ENCODE data around the gene PISD.

The PISD gene

DNA sequence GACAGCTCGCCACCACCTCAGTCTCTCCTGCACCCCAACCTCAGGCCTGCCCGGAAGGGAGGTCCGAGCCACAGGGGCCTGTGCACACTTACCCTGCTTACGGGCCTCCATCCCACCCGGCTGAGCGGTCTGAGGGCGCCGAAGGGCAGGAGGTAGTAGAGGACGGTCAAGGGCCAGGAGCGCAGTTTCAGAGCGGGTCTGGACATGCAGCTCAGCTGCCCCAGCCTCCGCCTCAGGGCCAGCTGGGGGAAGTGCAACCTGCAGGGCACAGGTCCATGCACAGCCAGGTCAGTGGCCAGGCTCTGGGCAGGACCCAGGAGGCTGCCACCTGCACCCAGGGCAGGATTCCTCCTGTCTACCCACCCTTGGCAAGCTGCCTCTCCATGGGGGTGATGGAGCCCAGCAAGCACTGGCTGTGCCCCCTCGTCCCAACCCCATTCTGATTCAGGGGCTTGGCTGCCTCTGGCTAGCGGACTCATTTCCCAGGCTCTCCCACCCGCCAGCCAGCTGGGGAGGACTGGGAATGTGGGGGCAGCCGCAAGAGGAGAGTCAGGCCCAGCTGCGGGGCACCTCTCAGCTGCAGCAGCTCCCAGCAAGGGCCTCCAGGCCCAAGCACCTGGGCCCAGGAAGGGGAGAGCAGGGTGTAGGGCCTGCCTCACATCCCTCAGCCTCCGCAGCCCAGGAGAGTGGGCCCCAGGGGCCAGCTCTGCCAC, 38.3 kb downstream of the PISD start:
- no peak for DNase-seq

DNA sequence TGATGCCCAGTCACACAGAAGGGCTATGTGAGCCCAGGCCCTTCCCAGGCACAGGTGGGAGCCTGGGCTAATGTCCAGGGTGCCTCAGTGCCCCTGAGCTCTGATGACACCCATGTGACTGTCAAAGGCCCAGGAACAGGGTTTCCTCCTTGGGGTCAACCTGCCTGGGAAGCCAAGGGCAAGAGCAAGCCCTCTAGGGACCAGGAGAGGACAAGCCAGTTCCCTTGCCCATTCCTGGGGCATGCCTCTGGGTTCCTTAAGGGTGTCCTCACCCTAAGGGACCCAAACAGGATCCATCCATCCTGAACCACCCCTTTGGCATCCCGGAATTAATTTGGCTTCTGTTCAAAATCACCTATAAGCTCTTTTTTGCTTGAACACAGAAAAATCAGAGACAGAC, 39.0 kb downstream of the PISD start:
- no peak for DNase-seq

DNA sequence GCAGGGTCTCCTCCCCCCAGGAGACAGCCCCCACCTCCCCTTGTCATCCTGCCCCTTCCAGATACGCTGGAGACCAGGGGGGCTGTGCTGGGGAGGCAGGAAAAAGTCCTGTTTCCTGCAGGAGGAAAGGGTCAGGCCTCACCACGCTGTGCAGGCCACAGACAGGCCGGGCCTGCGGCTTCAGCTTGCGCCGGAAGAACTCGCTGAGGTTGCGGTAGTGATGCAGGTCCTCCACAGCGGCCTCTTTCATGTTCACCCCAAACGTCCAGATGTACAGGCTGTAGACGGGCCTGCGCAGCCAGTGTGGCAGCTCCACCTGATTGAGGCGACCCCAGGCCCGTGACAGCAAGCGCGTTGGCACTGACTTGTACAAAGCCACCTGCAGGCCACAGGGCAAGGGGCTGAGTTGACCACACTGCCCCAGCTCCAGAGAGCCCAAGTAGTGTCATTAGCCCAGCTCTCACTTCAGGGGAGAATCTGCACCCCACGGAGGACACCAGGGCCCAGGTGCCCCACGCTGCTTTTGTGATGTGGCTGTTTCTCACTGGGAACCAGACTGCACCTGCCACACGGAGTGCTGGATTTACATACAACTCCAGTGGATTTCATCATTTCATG, 40.4 kb downstream of the PISD start:
- DNase-seq, result no peak

DNA sequence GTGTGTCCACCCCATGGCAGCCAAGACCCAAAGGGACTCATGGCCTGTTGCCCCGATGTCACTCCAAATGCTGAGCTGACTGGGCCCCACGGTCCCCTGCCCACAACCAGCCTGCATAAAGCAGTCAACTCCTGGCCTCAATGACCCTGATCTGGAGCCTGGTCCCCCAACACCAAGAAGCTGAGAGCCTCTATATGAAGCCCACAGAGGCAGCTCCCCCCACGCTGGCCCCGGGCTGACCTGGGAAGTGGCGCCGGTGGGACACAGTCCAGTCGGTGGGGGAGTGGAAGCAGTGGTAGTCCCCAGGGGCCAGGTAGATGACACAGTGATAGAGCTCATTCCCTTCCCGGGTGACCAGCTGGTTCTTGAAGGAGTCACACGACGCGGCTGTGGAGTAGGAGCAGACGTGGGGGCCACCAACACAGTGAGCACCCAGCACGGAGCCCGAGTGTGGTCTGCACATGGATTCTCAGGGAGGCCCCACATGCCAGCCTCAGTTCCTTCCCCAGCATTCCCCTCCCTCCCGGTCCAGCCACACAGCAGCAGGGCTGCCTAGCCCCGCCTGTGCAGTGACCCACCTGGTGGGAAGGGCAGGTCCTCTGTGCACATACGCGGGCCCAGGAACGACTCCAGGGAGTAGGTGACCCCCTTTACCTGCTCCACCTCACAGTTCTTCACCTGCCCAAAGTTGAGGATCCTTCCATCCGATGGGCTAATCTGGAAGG, 41.1 kb downstream of the PISD start:
- no peak for DNase-seq

DNA sequence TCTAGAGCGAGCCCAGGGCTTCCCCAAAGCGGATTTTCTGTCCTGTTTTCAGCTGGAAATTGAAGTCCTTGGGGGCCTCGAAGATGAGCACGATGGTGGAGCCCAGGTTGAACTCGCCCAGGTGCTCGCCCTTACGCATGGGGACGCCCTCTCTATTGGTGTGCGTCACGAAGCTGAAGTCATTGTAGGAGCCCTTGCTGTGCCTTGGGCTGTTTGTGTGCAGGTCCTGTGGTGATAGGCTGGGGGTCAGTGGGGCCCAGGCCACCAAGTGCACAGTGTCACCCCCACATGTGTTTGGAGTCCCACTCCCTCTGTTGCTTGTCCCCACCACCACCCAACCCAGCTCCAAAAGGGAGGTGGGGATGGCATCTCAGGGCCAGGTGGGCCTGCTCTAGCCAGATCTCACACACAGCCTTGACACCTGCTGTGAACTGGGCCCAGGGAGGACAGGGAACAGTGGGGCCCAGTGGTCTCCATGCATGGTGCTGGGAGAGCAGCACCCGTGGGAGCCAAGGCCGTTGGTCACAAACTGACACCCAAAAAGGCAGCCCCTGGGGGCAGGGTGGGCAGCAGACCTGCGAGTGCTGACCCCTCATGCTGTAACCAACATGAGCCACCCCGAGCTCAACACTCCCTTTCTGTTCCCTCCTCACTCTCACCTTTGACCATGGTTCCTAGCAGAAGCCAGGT, 42.3 kb downstream of the PISD start:
- DNase-seq, result no peak

DNA sequence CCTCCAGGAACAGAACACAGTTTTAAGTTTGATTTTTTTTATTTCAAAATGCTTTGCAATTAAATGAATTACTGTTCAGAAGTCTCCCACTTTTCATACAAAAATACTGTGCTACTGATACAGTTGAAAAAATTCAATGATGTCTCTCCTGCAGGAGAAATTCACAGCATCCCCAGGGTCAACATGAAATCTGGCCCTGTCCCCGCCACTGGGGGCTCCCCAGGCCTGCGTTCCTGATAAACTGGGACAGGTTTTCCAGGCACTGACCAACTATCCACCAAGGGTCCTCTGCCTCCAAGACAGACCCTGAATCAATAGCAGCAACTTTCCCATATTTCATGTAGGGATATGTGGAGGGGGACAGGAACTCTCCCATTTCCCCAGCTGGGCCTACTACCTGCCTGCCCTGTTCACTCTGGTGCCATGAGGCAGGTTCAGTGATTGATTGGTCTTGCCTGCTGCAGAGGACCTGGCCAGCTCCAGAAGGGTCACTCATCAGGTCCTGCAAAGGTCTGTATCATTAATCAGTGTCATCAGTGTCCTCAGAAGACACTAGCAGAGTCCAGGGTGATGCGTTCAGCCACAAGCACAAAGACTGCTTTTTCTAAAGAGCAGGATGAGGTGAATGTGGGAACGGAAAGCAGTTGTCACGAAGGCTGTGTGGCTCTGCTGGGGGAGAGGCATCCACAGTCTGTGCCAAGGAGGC, 43.4 kb downstream of the PISD start:
- DNase-seq, result no peak

DNA sequence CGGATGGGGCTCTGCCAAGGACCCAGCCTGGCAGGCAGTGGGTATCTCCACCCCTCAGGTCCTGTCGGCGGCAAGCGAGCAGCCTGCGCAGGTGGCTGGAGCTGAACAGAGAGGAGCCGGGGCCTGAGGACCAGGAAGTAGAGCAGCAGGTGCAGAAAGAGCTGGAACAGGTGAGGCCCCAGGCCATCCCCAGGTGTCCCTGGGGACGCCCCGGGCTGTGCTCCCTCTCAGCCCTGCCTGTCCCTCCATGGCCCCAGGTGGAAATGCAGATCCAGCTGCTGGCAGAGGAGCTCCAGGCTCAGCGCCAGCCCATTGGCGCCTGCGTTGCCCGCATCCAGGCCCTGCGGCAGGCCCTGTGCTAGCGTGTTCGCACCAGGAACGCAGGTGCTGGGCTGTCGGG, 44.0 kb downstream of the PISD start:
- no peak for DNase-seq

DNA sequence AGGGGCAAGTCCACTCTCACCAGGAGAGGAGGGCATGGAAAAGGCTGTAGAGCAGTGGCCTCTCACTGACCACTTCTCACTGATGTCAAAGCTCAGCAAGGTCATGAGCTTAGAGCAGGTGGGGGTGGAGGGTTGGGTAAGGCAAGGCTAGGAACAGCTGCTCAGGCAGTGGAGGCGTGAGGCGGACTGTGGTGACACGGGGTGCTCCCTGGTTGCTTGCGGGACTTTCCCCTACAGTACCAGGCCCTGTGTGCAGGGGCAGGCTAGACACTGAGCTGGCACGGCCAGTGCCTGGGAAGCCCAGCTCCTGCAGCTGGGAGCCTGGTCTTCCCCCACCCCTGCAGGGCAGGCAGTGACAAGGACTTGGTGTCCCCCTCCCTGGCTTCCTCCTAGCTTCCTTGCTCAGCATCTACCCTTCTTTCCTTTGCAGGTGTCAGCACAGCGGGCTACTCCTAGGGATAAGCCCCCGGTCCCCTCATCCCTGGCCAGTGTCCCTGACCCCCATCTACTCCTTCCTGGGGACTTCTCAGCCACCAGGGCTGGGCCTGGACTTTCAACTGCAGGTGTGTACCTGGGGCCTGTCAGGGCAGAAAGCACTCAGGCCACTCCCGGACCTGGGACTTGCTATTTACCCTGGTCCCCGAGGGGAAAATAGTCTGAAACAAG, 45.6 kb downstream of the PISD start:
- peak; percentile 30 for DNase-seq

DNA sequence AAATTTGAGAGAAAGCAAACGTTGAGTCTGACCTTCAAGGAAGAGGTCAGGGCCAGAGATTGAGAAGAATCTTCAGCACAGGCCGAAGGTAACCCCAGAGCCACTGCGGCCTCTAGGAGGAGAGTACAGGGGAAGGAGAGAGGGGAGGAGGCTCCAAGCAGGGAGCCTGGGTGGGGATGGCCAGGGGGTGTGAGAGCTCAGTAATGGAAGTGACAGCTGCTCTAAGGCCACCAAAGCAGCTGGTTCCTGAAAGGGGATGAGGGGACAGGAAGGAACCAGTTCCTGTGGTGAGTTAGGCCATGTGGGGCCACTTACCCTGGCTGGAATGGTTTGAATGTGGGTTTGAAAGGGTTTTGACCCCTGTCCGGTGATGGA, 46.1 kb downstream of the PISD start:
- DNase-seq, result no peak

DNA sequence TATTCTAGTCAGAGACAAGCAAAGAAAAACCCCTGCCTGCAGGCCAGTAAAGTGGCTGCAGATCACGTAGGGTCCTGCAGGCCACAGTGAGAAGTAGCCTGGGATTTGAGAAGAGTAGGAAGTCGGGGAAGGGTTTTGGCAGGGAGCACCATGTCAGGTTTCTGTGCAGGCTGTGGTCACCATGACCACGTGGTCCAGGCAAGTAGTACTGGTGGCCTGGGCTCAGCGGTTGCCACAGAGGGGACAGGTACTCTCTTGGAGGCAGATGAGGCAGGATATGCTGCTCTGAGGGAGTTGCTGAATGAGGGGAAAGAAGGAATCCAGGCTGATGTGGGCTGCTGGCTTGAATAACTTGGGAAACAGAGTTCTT, 46.5 kb downstream of the PISD start:
- no peak for DNase-seq

DNA sequence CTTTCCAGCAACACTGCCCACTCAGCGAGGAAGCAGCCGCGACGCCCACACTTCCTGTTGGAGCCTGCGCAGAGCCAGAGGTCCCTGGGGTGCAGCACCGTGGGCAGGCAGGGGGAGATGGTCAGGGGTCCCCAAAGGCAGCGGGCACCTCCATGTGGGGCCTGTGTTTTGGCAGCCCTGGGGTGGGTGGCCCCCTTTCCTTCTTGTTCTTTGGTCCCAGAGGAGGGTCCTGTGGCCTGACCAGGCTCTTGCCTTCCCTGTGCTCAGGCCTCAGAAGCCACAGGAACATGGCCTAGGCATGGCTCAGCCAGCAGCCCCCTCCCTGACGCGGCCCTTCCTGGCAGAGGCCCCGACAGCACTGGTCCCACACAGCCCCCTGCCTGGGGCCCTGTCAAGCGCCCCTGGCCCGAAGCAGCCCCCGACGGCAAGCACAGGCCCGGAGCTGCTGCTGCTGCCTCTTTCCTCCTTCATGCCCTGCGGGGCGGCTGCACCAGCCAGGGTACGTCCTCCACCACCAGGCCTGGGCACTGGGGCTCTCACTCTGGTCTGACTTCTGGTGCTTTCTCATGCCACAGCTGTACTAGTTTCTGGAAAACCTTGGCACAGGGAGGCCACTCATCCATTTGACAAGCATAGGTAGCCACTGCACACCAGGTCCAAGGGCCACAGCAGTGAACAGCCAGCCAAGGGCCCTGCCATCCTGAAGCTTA, 47.1 kb downstream of the PISD start:
- DNase-seq, result no peak

DNA sequence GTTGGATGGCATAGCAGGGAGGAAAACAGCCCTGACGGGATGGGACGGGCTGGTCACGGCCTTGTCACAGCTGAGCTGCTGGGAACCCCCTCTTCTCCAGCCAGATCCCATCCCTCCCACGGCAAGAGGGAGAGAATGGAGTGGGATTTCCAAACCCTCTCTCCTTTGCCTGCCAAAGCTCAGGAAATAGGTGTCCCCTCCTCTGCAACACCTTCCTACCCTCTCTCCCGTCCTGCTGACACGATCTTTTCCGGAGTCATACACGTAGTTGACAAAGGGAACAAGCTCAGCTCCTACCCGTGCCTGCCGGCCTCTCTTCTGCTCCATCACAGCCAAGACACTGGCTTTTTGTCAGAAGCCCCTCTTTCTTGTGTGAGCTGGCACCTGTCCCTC, 48.1 kb downstream of the PISD start:
- no peak for DNase-seq

DNA sequence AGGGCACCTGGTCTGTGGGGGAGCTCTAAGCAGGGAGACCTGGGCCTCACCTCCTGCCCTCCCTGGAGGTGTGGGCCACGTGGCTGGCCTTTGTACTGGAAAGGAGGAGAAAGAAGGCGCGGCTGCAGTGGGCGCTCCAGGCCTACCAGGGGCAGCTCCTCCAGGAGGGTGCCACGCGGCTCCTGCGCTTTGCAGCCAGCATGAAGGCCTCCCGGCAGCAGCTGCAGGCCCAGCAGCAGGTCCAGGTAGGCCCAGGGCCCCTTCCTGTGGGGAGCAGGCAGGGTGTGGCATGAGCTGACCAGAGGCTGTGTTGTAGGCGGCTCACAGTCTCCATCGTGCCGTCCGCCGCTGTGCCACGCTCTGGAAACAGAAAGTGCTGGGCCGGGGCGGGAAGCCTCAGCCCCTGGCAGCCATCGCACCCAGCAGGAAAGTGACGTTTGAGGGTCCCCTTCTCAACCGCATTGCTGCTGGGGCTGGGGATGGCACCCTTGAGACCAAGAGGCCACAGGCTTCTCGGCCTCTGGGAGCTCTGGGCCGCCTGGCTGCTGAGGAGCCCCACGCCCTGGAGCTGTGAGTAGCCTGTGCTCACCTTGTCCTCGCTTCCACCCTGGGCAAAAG, 48.6 kb downstream of the PISD start:
- no peak for DNase-seq

DNA sequence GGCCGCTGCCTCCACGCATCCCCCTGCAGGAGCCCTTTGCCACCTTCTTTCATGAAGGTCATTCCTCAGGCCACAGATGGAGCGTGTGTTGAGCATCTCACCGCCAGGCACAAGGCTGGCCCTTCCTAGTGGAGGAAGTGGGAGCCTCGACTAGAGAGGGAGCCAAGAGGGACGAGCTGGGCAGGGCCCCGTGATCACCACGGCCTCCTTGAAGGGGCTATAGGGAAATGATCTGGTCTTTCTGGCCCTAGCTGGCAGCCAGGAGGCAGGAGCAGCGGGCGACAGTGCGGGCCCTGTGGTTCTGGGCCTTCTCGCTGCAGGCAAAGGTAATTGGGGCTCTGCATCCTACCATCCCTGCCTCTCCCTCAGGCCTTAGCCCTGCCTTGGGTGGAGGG, 49.1 kb downstream of the PISD start:
- DNase-seq, result no peak

DNA sequence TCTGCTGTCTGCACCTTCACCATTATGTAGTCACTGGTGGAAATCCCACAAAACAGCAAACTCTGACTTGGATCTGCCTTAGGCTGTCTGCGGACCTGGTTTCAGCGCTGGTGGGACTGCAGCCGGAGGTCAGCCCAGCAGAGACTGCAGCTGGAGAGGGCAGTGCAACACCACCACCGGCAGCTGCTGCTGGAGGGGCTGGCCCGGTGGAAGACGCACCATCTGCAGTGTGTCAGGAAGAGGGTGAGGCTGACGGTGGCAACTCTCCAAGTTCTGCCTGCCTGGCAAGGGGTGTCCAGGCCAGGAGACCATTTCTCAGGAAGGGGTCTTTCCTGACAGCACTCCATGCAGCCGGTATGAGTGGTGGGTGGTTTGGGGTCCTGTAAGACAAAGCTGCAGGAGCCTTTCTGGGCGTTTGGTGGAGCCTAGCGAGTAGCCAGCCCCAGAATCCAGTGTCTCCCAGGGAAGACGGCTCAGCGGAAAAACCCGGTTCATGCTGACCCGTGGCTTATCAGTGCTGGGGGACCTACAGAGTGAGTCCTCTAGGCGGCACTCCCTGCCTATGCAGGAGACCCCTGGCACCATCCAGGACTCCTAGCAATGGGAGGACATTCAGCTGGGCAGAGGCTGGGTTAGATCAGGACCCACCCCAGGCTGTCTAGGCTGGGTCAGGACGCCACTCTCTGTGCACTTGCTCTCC, 50.8 kb downstream of the PISD start:
- DNase-seq, result no peak

DNA sequence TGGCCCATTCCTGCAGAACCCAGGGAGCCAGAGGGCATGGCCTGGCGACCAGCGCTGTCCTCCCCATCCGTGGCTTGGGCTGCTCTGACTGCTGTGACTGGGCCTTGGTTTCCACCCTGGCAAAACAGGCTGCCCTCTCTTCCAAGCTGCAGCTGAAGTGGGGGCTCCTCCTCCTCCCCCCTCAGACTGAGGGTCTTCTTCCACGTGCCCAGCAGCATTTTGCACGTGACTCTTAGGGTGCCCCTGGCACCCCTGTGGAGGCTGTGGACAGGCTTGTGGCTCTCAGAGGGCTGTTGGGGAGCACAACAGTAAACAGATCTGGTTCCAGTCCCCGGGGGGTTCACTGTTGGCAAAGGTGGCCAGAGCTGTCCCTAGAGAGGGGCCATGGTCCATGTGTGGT, 51.4 kb downstream of the PISD start:
- no peak for DNase-seq

DNA sequence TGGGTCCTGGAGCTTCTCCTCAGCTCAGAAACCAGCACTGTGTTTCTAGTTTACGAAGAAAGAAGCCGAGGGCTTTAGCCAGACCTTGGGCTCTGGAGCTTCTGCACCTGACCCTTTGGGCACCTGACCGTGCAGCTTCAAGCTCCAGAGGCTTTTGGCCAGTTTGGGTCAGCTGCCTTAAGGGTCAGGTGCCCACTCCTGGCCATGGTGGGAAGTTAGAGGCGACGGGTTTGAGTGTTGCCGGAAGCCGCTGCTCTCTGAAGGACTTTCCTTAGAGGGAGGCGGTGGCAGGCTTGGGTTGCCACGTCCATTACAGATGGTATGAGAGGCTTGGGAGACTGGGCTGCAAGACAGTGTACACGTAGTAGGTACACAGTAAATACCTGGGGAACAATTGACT, 52.3 kb downstream of the PISD start:
- DNase-seq, result no peak

DNA sequence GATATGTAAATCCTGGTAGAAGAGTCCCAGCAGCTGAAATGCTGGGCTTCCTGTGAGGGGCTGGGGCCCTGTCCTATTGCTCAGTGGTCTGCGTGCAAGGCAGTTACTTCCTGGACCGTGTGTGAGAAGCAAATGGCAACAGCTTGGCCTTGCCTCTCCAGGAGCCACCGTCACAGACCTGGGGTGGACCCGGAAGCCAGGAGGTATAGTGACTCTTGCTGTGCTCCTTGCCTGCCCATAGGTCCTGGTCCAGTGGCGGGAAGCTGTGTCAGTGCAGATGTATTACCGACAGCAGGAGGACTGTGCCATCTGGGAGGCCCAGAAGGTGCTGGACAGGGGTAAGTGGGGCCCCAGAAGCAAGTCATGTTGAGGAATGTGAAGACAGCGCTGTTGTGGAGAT, 54.3 kb downstream of the PISD start:
- DNase-seq, result no peak

DNA sequence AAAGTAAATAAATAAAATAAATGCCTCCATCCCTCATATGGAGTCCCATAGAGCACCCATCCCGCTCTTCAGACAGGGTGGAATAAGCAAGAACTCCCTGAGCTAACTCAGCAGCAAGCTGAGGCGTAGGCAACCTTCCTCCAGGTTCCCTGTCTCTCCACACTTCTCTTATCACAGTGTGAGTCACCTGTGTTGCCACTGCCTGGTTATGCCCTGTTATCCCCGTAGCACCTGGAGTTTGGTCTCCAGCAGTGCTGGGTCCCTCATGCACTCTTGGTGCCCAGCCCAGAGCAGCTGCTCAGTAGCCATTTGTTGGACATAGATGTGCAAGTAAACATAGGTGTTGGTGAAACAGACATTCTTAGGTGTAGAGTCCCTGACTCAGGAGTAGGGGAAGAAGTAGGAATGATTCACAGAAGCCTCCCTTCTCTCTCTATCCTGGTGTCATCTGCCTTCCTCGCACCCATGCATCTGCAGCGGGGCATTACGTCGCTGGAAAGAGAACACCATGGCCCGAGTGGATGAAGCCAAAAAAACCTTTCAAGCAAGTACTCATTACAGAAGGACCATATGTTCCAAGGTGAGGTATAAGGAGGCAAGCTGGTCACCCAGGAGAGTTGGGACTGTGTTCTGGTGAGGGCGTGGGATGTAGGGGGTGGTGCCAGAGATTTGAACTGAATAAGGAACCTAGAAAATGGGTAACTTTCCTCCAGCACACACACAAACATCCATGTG, 56.0 kb downstream of the PISD start:
- no peak for DNase-seq

All from stimulated activated naive CD4-positive, alpha-beta T cell treated with Interleukin-2 at 50 U/mL for 16 hours (primary cell).